Measurements from ENCODE around the gene ERAL1.
"Not testable (repeated sequence)": the region's sequence is repeated elsewhere in the genome, so short reads cannot be mapped to it uniquely, and the experiment has no call there.

ERAL1 gene

GRCh38 chr17:28816540-28816939, 38.3 kb upstream of the ERAL1 start:
- TF ChIP-seq CTCF (IDR thresholded peaks at IDR 0.05; ENCODE audit: insufficient read depth, missing control alignments), result no peak
- no peak for FAIRE-seq

GRCh38 chr17:28818819-28819221, 36.0 kb upstream of the ERAL1 start:
- no peak for TF ChIP-seq CTCF (IDR thresholded peaks at IDR 0.05; ENCODE audit: insufficient read depth, missing control alignments)
- no peak for DNase-seq (ENCODE audit: insufficient read length, low spot score)
- no peak for FAIRE-seq

More at GRCh38 chr17:28816540-28816939, 38.3 kb upstream of the ERAL1 start:
- no peak for DNase-seq (ENCODE audit: insufficient read length, low spot score)

GRCh38 chr17:28819582-28819981, 35.2 kb upstream of the ERAL1 start:
- DNase-seq (ENCODE audit: insufficient read length, low spot score), result no peak
- FAIRE-seq, result no peak
- no peak for TF ChIP-seq CTCF (IDR thresholded peaks at IDR 0.05; ENCODE audit: insufficient read depth, missing control alignments)

- DNase-seq (ENCODE audit: insufficient read length, low spot score) (peak; percentile 50), FAIRE-seq (peak; percentile 84)
- TF ChIP-seq CTCF (IDR thresholded peaks at IDR 0.05; ENCODE audit: insufficient read depth, missing control alignments), result no peak
These were observed 27.1 kb upstream of the ERAL1 start for GRCh38 chr17:28827672-28828071.

GRCh38 chr17:28828294-28829040, 26.3 kb upstream of the ERAL1 start:
- FAIRE-seq (no peak), DNase-seq (ENCODE audit: insufficient read length, low spot score) (no peak)
- no peak for TF ChIP-seq CTCF (IDR thresholded peaks at IDR 0.05; ENCODE audit: insufficient read depth, missing control alignments)

- TF ChIP-seq CTCF (IDR thresholded peaks at IDR 0.05; ENCODE audit: insufficient read depth, missing control alignments), result no peak
- FAIRE-seq, result no peak
- DNase-seq (ENCODE audit: insufficient read length, low spot score), result no peak
These were observed 20.4 kb upstream of the ERAL1 start for GRCh38 chr17:28834420-28834819.

- DNase-seq (ENCODE audit: insufficient read length, low spot score); FAIRE-seq: not testable (repeated sequence)
These were observed 18.3 kb upstream of the ERAL1 start for GRCh38 chr17:28836541-28836940.

Measured in D721Med (cell line).